H9 (cell line): ENCODE data around the gene ARHGAP8. TPM values are rescaled to one million over a fixed set of nuclear protein-coding genes. Genes with fewer than 3 reads are reported as not detected.

Experiments
- DNase-seq: peaks from one replicate; pipeline ENCODE4 v3.0.0-alpha.2; 2017
- H2AFZ ChIP-seq: one replicate; pipeline ENCODE4 v1.6.1; 2013; ENCODE audit warnings: mild to moderate bottlenecking, low read length, control low read depth, moderate library complexity
- H2AK5ac ChIP-seq: 2 replicates; pipeline ENCODE4 v1.6.1; 2013; ENCODE audit warnings: low read length, control low read depth, mixed read lengths; ENCODE audit not compliant: insufficient read length
- H2BK120ac ChIP-seq: one replicate; pipeline ENCODE4 v1.6.1; 2013; ENCODE audit warnings: low read depth, mild to moderate bottlenecking, low read length, control low read depth, inconsistent platforms; ENCODE audit not compliant: poor library complexity, severe bottlenecking
- H2BK12ac ChIP-seq: 2 replicates; pipeline ENCODE4 v1.6.1; 2013; ENCODE audit warnings: low read length, control low read depth, mixed read lengths, low read depth; ENCODE audit not compliant: insufficient read length
- H2BK15ac ChIP-seq: 2 replicates; pipeline ENCODE4 v1.6.1; 2013; ENCODE audit warnings: low read depth, low read length, control low read depth
- H2BK20ac ChIP-seq: one replicate; pipeline ENCODE4 v1.6.1; 2013; ENCODE audit warnings: low read depth, mild to moderate bottlenecking, low read length, control low read depth, inconsistent platforms; ENCODE audit not compliant: poor library complexity, severe bottlenecking
- H2BK5ac ChIP-seq: 2 replicates; pipeline ENCODE4 v1.6.1; 2013; ENCODE audit warnings: low read length, control low read depth, mixed read lengths; ENCODE audit not compliant: insufficient read length
- H3K14ac ChIP-seq: 2 replicates; pipeline ENCODE4 v1.6.1; 2013; ENCODE audit warnings: low read length, control low read depth; ENCODE audit not compliant: insufficient read depth
- H3K18ac ChIP-seq: 2 replicates; pipeline ENCODE4 v1.6.1; 2013; ENCODE audit warnings: low read depth, mild to moderate bottlenecking, mixed read lengths, low read length, control low read depth; ENCODE audit not compliant: insufficient read length
- H3K23ac ChIP-seq: 2 replicates; pipeline ENCODE4 v1.6.1; 2013; ENCODE audit warnings: low read length, control low read depth, mixed read lengths, low read depth; ENCODE audit not compliant: insufficient read length
- H3K23me2 ChIP-seq: 2 replicates; pipeline ENCODE4 v1.6.1; 2013; ENCODE audit warnings: low read depth, mild to moderate bottlenecking, mixed read lengths, low read length, control low read depth; ENCODE audit not compliant: insufficient read length, poor library complexity, severe bottlenecking
- H3K27ac ChIP-seq: 2 replicates; pipeline ENCODE4 v1.5.1; 2013; ENCODE audit warnings: low read length, control low read depth, mixed read lengths, low read depth; ENCODE audit not compliant: insufficient read length
- H3K27me3 ChIP-seq: 2 replicates; pipeline ENCODE4 v1.6.1; 2013; ENCODE audit warnings: low read length, control low read depth, inconsistent platforms; ENCODE audit not compliant: insufficient read depth
- H3K4ac ChIP-seq: 2 replicates; pipeline ENCODE4 v1.6.1; 2013; ENCODE audit warnings: low read depth, mild to moderate bottlenecking, control low read depth, inconsistent platforms, low read length, moderate library complexity
- H3K4me1 ChIP-seq: 2 replicates; pipeline ENCODE4 v1.6.1; 2013; ENCODE audit warnings: low read length, control low read depth, inconsistent platforms; ENCODE audit not compliant: insufficient read depth
- H3K4me2 ChIP-seq: 2 replicates; pipeline ENCODE4 v1.6.1; 2013; ENCODE audit warnings: low read length, control low read depth, mixed read lengths; ENCODE audit not compliant: insufficient read length, insufficient read depth
- H3K56ac ChIP-seq: 2 replicates; pipeline ENCODE4 v1.6.1; 2013; ENCODE audit warnings: low read depth, mild to moderate bottlenecking, mixed read lengths, low read length, control low read depth; ENCODE audit not compliant: insufficient read length
- H3K79me1 ChIP-seq: 2 replicates; pipeline ENCODE4 v1.6.1; 2013; ENCODE audit warnings: low read depth, mild to moderate bottlenecking, moderate library complexity, low read length, control low read depth, inconsistent platforms; ENCODE audit not compliant: insufficient read depth, poor library complexity, severe bottlenecking
- H3K79me2 ChIP-seq: 2 replicates; pipeline ENCODE4 v1.6.1; 2013; ENCODE audit warnings: low read length, control low read depth, inconsistent platforms; ENCODE audit not compliant: insufficient read depth
- H3K9ac ChIP-seq: 2 replicates; pipeline ENCODE4 v1.6.1; 2013; ENCODE audit warnings: low read length, control low read depth, mixed read lengths; ENCODE audit not compliant: insufficient read length; ENCODE audit errors: extremely low read depth
- H3K9me3 ChIP-seq: one replicate; pipeline ENCODE4 v1.6.1; 2013; ENCODE audit warnings: low read depth, low read length, inconsistent platforms; ENCODE audit not compliant: control insufficient read depth
- H3T11ph ChIP-seq: one replicate; pipeline ENCODE4 v1.6.1; 2013; ENCODE audit warnings: mild to moderate bottlenecking, low read length, control low read depth, inconsistent platforms
- H4K20me1 ChIP-seq: one replicate; pipeline ENCODE4 v1.6.1; 2013; ENCODE audit not compliant: control insufficient read depth, insufficient read length, insufficient read depth
- H4K5ac ChIP-seq: 2 replicates; pipeline ENCODE4 v1.6.1; 2013; ENCODE audit warnings: low read depth, mild to moderate bottlenecking, mixed read lengths, low read length, control low read depth; ENCODE audit not compliant: insufficient read length
- H4K8ac ChIP-seq: replicated peaks from 2 replicates; pipeline ENCODE4 v1.6.1; 2013; ENCODE audit warnings: low read length, control low read depth, mixed read lengths, low read depth; ENCODE audit not compliant: insufficient read length
- H4K91ac ChIP-seq: 2 replicates; pipeline ENCODE4 v1.6.1; 2013; ENCODE audit warnings: low read depth, mild to moderate bottlenecking, moderate library complexity, mixed read lengths, low read length, control low read depth; ENCODE audit not compliant: insufficient read length
- H3K27ac Mint-ChIP-seq, 3 experiments: 2 replicates in 2 of 3; 3 replicates in 1 of 3; pipeline ENCODE4 v1.8.0; 2020 to 2021; ENCODE audit warnings: mixed read lengths in 3 of 3, mild to moderate bottlenecking in 1 of 3, moderate library complexity in 1 of 3
- H3K27me3 Mint-ChIP-seq: 2 replicates; pipeline ENCODE4 v1.8.0; 2021; ENCODE audit warnings: low read depth, mild to moderate bottlenecking, moderate library complexity, mixed read lengths
- H3K36me3 Mint-ChIP-seq, 3 experiments: 2 replicates in 2 of 3; 3 replicates in 1 of 3; pipeline ENCODE4 v1.8.0; 2020 to 2021; ENCODE audit warnings: low read depth in 3 of 3, mixed read lengths in 3 of 3; ENCODE audit not compliant: insufficient read depth in 1 of 3
- H3K4me1 Mint-ChIP-seq, 2 experiments: 2 replicates each; pipeline ENCODE4 v1.8.0; 2020; ENCODE audit warnings: mixed read lengths in 2 of 2
- H3K4me3 Mint-ChIP-seq, 2 experiments: 2 replicates in 1 of 2; 3 replicates in 1 of 2; pipeline ENCODE4 v1.8.0; 2020 to 2021; ENCODE audit warnings: mild to moderate bottlenecking in 2 of 2, mixed read lengths in 2 of 2, moderate library complexity in 1 of 2
- H3K9me3 Mint-ChIP-seq, 2 experiments: 2 replicates in 1 of 2; 3 replicates in 1 of 2; pipeline ENCODE4 v1.8.0; 2020; ENCODE audit warnings: mild to moderate bottlenecking in 2 of 2, mixed read lengths in 2 of 2, moderate library complexity in 1 of 2
- WGBS: extraction: QIAGEN DNeasy Blood & Tissue Kit; methylation state at CpG from one replicate; pipeline ENCODE4 v1.1.7; 2013; ENCODE audit warnings: missing lambda C conversion rate, low lambda C conversion rate, mixed read lengths; ENCODE audit not compliant: insufficient read length; ENCODE audit errors: extremely low coverage; 5-methylcytosine and 5-hydroxymethylcytosine counted together
- total RNA-seq: library from RNA; stranded (reverse); gene quantifications from 2 replicates; pipeline ENCODE4 v1.2.1, GENCODE V29; 2021
- TF ChIP-seq, protein P1 (sequence below): fragments of 200-600 bp; sonication (generic); conservative IDR thresholded peaks from 3 replicates; pipeline ENCODE4 v1.8.0; 2021; ENCODE audit warnings: antibody characterized with exemption, mild to moderate bottlenecking

Gene ARHGAP8
- total RNA-seq, 1 experiment from 2014 or later, result 35.4 TPM

DNA sequence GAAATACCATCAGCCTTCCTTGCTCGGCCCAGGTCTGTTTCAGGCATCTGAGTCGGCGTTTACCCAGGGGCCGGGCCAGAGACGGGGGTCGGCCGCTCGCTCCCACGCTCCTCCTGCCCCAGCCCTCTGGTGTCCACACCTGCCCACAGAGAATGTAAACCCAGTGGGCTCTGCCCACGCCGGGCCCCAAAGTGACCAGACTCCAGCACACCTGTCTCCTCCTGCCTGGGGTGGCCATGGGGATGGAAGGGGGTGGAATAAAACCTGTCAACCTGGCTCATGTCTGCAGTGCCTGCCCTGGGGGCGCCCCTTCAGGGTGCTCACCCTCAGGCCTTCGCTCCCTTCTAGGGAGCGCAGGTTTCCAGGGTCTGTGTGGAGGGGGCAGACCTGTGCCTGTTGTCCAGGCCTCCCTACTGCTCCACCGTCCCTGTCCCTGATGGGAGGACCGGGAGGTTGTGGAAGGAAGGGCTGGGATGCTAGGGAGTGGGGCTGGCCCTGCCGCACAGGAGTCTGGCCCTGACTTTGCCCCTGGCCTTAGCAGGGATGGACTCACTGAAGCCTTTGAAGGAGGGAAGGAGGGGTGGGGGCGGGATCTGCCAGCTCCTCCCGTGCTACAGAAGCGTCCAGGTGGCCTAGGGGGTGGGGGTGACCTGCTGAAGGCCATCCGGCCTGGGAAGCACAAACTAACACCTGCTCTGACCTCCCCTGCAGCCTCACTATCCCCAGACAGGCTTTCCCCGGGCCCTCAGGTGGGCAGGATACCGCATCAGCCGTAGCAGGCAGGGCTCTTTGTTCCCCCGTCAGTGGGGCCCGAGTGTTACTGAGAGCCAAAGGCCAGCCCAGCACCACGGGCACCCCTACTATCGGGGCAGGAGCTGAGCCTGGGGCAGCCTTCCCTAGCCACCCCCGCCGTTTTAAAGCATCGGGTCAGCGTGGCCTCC, 14.7 kb upstream of the ARHGAP8 start:
- H3K27me3 Mint-ChIP-seq, result peaks cover 12% of the 10 kb centered on the region
- Histone ChIP-seq H4K91ac (no peak overlapping the region), H4K8ac (no peak overlapping the region), H2BK15ac (no peak overlapping the region), H3K27me3 (no peaks in the 10 kb centered on the region), H3K4me2 (no peak overlapping the region), H3K56ac (no peak overlapping the region), H3K9ac (no peak overlapping the region), H3K79me1 (no peaks in the 10 kb centered on the region), H3K4me1 (no peaks in the 10 kb centered on the region; the same call in 1 of the 2 replicates), H3K4ac (no peak overlapping the region), H3K23me2 (no peaks in the 10 kb centered on the region), H4K5ac (no peak overlapping the region), H2AFZ (no peak overlapping the region), H3K18ac (peak overlapping the region; percentile 5), H2BK120ac (no peak overlapping the region), H2AK5ac (no peak overlapping the region), H3T11ph (no peak overlapping the region), H3K79me2 (no peaks in the 10 kb centered on the region), H3K14ac (peak overlapping the region; percentile 4; the same call in 1 of the 2 replicates), H3K9me3 (no peaks in the 10 kb centered on the region), H4K20me1 (no peaks in the 10 kb centered on the region), H2BK20ac (no peak overlapping the region), H2BK12ac (no peak overlapping the region), H2BK5ac (no peak overlapping the region), H3K27ac (no peak overlapping the region), H3K23ac (no peak overlapping the region)
- no peak overlapping the region for H3K27ac Mint-ChIP-seq
- H3K9me3 Mint-ChIP-seq, result no peaks in the 10 kb centered on the region
- peak; percentile 65 for DNase-seq
- no CpG with 5 or more reads among the region's 32 CpGs for WGBS
- H3K4me3 Mint-ChIP-seq, result no peak overlapping the region
- TF ChIP-seq, protein P1, sequence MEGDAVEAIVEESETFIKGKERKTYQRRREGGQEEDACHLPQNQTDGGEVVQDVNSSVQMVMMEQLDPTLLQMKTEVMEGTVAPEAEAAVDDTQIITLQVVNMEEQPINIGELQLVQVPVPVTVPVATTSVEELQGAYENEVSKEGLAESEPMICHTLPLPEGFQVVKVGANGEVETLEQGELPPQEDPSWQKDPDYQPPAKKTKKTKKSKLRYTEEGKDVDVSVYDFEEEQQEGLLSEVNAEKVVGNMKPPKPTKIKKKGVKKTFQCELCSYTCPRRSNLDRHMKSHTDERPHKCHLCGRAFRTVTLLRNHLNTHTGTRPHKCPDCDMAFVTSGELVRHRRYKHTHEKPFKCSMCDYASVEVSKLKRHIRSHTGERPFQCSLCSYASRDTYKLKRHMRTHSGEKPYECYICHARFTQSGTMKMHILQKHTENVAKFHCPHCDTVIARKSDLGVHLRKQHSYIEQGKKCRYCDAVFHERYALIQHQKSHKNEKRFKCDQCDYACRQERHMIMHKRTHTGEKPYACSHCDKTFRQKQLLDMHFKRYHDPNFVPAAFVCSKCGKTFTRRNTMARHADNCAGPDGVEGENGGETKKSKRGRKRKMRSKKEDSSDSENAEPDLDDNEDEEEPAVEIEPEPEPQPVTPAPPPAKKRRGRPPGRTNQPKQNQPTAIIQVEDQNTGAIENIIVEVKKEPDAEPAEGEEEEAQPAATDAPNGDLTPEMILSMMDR, result no peak
- H3K36me3 Mint-ChIP-seq, result no peaks in the 10 kb centered on the region
- peaks cover 14 to 35% of the 10 kb centered on the region in 2 experiments for H3K4me1 Mint-ChIP-seq
